Measurements from ENCODE around the gene MYRFL.

Gene MYRFL

DNA sequence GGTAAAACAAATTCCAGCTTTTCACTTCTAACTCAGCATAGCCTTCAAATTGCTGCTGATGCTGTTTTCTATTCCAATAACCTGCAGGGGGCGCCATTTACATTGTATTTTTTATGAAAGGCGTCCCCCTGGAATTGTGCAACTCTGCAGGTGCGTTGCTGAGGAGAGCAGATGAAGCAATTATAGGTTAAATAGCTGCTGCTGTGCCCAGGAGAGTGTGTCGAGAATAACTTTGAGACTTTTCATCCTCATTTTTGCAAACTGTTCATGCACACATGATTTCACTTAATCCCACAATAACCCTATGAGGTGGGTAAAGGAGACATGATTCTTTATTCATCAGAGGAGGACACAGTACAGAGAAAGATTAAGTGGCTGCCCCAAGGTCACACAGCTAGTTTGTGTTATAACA lies 75.7 kb downstream of the MYRFL start:
- peak; percentile 69 to 72 for DNase-seq

DNA sequence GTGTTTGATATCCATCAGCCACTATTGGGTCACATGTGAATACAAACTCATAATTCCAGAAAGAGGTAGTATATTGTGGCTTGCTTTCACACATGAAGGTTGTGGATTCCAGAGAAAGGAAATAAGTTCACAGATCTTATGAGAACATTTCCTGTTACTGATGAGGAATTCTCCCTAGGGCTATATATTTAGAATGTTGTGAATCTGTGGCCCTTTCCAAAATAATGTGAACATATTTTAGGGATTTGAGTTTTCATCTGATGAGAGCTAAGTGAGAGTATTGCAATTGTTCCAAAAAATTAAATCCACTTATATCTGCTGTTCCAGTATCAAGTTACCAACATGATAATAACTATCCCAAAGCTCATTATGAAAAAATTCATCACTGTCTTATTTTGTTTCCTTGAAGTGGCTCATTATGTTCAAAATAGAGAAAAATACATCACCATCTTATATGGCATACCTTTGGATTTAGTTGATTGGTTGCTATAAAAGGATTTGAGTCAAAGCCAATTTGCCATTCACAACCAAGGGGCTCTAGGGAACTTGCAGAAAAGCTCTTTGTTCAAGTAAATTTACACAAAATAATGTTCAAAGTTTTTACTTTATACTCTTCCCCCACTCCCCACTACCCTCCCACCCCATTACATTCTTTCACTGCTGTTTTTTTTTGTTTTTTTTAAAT lies 76.3 kb downstream of the MYRFL start:
- no peak for DNase-seq

DNA sequence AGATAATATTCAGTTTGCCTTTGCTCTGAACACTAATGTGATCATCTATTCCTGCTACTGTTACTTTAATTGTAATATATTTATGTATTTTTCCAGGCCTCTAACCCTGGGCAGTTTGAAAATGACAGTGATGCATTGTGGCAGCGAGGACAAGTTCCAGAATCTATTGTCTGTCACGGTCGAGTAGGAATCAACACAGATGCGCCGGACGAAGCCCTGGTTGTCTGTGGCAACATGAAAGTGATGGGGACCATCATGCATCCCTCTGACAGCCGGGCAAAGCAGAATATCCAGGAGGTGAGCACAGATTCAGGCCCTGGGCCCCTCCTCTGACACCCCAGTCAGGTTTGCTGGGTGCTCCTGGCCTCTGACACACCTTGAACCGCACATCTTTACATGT lies 78.5 kb downstream of the MYRFL start:
- no peak for DNase-seq

DNA sequence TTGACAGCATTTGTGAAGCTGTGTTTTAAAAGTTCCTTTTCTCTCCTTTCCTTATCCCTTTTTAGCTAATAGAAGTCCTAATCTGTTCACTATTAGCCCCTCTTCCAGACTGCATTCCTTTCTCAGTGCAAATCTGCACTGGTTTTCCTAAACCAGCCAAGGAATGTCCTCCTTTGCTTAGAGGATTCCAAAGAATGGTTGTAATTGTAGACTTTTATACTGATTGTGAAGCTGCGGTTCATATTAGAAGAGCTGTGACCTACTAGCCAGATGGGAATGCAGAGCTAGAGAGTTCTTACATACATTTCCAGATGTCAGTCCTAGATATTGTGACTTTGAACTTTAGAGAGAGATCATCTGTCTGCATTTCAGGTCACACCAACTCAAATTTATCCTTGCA lies 79.8 kb downstream of the MYRFL start:
- no peak for DNase-seq

DNA sequence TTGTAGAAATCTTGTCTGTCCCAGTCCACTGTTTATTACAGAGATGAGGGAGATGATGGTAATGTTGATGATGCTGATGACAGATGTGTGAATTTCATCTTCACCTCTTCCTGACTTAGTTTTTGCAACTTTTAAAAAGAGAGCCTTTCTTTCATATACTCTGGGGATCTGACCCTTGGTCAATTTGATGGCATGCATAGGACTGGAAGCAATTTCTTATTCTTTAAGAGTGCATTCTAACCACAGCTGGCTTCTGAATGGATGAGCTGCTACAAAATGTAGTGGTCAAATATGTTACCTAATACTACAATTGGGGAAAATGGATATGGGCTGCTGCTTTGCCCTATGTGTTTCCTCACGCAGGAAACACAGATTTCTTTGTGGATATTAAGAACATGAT lies 80.8 kb downstream of the MYRFL start:
- no peak for DNase-seq

DNA sequence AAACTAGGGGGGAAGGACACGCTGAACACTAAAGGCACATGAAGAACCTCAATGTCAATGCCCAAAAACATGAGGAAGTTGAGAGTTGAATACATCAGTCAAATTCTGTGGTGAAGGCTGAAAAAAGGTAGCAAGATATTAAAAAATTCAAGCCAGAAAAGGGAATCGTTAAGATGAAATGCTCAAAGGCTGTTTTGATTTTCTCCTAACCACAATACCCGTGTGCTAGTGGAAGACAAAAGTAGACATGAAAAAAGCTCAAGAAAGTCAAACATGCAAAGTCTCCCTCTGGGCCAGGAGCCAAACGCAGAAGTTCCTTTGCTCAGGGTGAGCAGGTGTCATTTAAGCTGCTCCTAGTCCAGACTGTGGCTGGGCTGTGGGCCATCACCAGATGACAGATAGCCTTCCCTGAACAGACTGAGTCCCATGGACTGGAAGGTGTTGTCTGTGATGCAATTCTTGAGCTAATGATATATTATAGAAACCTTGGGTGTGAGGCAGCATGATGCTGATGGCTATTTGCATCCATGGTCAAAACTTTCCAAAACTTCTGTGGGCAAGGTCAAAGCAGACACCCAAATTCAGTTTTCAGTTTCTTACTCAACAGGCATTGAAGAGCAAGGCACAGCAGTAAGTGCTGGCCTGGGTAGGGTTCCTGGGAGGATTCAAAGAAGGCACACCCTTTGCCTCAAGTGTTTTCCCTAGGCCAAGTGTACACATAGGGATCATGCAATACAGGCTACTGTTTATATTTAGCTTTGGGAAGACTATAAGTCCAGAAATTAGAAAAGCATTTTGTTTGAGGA lies 81.6 kb downstream of the MYRFL start:
- no peak for DNase-seq

DNA sequence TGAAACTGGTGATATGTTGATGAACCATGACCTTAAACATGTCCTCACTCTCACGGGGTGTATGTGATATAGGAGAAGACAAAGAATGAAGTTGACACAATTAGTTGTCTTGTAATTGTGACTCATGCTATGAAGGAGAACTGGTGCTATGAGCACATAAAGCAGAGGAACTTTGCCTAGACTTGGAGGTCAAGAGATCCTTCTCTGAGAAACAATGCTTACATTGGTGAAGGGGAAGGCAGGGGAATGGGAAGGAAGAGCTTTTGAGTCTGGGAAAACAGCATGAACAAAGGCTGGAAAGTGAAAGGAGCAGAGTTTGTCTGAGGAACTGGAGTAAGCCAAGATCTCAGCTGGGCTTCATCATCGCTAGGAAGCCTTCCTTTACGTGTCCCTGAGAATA lies 83.2 kb downstream of the MYRFL start:
- no peak for DNase-seq

DNA sequence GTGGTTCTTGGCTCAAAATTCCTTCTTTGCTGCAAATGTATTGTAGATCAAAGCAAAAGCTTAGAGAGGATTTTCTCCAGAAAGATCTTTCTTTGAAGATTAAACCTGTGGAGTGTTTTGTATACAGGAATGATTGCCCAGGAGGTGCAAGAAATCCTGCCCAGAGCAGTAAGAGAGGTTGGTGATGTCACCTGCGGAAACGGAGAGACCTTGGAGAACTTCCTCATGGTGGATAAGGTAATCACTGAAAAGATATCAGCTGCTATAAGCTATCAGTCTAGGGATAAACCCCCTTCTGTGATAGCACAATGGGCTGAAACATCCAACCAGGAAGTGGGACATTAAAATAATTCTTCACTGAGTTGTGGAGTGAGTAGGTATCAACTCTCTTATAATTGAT lies 85.7 kb downstream of the MYRFL start:
- DNase-seq: no peak

DNA sequence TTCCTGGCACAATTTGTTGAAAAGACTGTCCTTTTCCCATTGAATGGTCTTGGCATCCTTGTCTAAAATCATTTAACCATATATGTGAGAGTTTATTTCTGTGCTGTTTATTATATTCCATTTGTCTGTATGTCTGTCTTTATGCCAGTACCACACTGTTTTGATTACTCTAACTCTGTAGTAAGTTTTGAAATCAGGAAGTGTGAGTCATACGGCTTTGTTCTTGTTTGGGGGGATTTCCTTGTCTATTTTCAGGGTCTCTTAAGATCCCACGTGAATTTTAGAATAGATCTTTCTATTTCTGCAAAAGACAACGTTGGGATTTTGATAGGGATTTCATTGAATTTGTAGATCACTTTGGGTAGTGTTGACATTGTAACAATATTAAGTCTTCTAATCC lies 88.5 kb downstream of the MYRFL start:
- no peak for DNase-seq

DNA sequence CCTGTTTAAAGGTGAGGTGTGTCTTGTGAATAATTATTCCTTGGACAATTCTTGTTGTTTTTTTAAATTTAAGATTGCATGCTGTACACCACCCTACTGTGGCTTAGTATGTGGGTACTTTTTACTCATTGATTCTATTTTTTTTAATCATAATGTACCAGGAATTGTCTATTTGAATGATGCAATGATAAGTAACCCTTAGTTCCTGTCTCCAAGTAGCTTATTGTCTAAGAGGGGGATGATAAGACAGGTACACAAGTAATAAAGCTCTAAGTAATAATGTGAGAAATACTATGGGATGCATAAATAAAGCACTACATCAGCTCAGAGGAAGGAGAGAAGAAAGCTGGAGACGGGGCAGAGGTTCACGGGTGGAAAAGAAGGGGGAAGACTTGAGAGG lies 90.9 kb downstream of the MYRFL start:
- no peak for DNase-seq

DNA sequence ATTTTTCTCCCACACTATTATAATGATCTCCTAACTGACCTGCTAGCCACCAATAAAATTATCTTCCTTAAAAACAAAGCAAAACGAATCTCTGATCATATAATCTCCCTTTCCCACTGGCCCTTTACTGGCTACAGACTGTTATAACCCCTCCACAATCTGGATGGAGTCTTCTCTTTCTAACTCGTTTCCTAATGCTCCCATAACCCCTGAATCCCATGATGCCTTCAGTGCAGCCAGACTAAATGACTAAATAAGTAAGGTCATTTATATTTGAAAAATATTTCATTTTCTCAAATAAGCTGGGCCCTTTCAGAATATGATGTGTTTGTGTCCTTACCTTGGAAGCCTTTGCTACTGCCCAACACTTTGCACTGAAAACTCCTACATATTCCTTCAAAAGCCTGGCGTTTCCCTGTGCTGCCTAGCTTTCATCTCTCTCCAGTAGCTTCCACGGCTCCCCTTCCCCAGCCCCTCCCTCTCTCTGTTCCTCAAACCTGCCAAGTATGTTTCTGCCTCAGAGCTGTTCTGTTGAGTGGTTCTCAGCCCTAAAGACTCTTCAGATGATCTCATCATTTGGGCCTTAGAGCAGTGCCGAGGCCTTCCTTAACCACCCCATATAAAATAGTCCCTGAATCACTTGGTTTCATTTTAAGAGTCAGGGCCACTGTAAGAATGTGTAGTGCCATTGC lies 91.7 kb downstream of the MYRFL start:
- DNase-seq: no peak

DNA sequence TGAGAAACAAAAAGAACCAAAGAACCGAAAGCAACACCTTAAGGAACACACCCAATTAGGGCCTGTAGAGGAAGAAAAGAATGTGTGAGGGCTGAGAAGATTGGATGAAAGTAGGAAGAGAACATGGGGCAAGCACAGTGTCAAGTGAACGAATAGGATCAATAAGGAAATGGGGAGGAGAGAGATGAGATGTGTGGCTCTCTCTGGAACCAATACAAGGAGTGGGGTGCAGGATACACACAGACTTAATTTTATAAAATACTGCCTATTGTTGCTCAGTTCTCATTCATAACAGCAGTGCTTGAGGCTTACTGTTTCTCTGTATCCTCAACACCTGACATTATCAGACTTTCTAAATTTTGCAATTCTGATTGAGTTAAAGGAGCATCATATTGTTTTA lies 93.3 kb downstream of the MYRFL start:
- DNase-seq: no peak

DNA sequence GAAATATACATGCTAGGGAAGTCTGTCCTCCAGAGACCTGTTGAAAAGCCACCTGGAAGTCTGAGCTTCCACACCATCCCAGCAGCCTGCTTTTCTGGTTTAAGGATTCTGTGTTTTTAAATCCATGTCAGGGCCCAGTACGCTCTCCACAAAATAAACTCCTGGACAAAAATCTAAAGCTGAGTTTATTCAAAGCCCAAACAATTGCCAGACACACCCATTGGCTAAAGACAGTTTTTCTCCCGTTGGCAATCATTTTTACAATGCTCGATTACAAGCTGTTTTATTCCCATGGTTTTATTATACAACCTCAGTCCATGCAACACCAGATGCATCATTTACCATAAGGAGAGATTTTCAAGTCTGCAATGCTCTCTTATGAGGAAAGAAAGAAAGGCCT lies 94.5 kb downstream of the MYRFL start:
- DNase-seq: no peak

DNA sequence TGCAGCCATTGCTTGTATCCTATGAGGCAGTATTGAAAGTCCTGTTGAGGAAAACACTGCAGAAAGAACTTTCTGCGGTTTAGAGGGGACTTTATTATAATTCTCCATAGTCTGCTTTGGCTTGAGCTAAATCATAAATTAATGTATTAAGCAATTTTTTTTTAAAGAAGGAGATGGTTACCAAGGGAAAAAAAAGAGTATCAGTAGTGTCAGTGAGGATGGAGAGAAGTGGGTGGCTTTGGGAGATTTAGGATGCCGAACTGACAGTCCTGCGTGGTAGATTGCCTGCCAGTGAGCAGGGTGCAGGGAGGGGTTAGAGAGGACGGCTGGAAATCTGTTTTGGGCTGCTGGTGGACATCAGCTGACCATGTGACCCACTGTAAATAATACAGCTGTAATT lies 96.8 kb downstream of the MYRFL start:
- DNase-seq: no peak

DNA sequence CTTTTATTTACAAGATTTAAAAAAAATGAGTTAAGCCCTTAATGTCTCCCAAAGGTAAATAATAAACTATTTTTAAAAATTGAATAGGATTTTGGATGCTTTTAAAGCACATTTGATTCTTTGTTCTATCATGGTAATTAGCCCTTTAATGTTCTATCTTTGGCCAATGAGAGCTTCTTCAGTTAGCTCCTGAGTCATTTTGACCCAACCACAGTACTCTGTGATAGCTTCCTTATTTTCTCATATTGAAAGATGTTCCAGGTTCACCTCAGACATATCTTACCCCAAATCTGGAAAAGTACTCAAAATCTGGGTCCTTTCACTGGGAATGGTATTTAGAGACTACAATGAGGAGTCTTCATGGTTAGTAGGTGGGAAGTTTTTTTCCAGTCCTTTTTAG lies 98.0 kb downstream of the MYRFL start:
- DNase-seq: no peak

DNA sequence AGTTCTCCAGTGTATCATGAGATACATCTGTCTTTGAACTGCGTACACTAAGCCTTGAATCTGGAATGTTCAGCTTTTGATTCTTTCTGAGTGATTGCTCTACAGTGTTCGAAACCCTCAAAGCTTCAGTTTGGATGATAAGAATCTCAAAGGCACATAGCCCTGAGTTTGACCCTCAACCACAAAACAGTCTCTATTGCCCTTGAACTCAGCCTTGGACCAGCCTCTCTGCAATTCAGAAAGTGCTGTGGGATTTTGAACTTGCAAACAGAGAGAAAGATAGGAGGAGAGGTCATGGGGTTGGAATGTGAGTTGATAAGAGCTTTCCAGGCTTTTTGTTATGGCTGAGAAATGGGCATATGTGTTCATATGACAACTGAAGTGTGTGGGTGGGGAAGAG lies 100.3 kb downstream of the MYRFL start:
- no peak for DNase-seq

DNA sequence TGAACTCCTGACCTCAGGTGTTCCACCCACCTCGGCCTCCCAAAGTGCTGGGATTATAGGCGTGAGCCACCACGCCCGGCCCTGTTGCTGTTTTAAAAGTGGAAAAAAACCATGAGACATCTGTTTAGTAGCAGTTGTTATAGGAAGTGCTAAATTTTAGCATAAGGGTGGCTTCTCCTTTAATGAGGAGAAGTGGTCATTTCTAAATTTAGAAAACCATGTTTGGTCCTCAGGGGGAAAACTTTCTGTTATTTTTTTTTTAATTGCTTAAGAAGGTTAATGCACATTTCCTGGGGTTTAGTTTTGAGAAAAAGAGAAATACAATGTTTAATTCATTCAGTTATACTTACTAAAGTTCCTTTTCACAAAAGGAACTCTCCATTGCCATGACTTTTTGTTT lies 102.1 kb downstream of the MYRFL start:
- no peak for DNase-seq

DNA sequence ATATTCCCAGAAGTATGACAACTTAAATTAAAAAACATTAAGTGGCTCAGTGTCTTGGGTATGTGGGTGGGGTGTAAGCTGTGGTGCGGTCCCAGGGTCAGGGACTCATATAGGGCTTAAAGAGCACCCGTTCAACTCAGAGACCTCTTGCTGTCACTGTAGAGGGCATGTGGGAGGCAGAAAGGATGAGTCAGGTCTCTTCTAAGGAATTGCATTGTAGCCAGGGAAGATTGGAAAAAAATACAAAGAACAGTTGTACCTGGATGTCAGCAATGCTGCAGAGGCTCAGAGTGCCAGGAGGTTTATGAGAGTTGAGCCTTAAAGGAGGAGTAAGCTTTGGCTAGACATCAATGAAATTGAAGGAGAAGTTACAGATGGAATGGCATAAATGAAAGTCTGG lies 104.1 kb downstream of the MYRFL start:
- no peak for DNase-seq

DNA sequence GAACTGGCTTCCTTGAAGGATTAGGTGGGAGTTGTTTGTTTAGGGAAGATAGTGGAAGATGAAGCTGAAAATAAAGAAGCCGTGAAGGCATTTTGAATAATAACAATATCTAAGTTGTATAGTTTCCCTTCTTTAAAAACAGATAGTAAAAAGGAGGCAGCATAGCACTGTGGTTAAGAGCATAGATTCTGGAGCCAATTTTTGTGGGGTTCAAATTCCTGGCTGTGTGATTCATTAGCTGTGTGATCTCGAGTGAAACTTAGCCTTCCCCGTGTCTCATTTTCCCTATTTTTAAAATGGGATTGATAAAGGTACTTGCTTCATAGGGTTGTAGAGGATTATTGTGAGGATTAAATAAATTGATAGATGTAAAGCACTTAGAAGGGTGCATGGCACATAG lies 104.5 kb downstream of the MYRFL start:
- DNase-seq: no peak

DNA sequence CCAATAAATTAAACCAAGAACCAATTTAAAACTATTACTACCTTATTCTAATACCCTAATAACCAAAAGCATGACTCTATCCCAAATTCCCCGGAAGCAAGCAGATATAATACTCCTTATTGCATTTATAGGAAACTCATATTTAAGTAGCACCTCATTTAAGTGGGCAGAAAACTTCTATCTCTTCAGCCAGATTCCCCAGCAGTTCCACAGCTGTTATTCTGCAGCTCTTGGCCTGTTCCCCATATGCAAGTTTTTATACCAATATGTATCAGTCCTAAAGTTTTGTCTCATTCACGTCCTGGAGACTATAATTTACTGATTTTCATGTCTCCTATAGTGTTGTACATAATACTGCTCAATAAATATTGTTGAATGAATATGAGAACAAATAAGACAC lies 106.5 kb downstream of the MYRFL start:
- DNase-seq: no peak

DNA sequence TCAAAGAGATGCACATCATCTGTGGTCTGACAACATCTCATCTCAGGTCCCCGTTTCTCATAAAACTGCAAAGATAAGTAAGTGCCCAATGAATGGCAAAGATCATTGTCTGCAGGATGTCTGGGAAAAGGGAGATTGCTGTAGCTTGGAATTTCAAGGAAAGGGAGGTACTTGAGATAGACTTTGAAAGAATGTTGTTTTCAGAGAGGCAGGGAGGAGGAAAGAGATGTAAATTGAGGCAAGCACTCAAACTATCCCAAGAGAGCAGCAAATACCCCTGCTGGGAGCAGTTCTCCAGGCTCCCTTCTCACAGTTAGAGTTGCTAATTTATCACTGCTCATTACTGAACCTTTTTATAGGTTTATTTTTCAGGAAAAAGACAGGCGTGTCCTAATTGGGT lies 107.1 kb downstream of the MYRFL start:
- no peak for DNase-seq

DNA sequence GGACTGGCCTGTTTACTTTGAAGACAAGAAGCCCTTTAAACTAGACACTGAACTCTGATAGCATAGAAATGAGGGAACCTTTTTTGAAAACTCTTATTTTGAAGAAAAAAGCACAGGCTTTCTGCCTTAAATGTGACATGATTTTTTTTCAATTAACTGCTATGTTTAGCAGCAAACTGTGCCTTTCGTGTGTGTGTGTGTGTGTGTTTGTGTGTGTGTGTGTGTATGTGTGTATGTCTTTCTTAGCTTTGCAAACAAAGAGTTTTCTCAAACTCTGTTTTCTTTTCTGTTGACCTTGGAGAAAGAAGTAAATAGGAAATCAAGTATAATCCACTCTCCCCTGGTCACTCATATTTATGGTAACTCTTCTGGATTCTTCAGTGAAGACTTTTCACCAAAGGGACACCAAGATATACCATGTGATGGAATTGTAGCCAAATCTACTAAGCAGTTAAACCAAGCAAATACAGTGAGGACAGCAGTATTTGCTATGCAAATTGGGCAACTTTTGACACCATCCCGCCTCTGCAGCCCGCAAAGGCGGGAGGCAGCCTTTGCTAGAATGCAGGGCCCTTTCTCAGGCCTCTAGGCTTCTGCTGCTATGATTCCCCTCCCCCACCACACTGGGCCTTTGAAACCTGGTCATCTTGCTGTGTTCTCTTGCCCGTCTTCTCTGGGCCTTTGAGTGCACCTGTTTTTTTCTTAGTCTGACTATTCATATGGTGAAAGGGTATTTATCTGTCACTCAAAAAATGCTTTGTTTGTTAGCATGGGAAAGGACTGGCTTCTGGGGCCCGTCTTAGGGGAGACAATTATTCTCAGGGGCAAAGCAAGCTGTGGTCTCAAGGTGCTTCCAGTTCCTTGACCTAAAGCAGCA lies 107.9 kb downstream of the MYRFL start:
- no peak for DNase-seq

DNA sequence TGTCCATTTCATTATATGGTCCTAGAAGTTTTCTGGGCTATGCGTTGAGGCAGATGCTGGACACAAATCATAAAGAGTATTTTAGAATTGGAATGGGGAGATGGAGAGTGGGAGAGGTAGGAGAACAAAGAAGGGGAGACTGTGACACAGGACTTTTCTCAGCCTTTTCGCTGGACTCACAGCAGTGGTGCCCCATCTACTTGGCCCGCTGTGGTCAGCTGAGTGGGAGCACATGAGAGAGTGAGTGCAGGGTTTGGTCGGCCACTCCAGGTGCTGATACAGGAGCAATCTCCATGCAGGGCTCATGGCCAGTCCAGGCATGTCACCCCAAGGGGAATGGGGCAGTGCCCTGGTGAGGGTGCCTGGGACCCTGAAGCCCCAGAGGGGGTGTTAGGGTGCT lies 109.0 kb downstream of the MYRFL start:
- no peak for DNase-seq
